Putamen (tissue), 1 donor: ENCODE results near the gene ZNF98.
A peak's percentile ranks its signal among the peaks of the same experiment; 100 is the strongest.

ENCODE experiments used
- DNase-seq: peaks from one replicate; pipeline ENCODE4 v3.0.0-alpha.2; 2016; ENCODE audit warnings: low spot score

Gene ZNF98

DNA sequence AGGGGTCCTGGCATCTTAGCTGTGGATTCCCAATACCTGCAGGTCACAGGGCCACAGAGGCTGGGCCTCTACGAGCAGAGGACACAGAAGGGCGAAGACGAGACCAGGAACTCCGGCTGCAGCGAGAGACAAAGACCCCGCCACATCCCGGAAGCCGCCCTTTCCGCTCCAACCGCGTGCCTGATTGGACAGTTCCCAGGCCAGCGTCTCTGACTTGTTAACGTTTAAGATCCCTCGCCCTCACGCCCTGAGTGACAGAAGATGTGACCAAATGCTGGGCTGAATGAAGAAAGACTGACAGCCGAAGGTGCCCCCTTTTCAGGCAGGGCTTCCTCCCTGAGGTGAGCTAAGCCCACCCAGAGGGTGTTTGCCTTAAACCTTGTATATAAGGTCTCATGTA, at the start of gene ZNF98:
ZNF98 (minus strand) TSS at position 136 of the 400 bp plus-strand sequence; CDS start at position 14, 122 bp downstream.
- DNase-seq = peak; percentile 31

DNA sequence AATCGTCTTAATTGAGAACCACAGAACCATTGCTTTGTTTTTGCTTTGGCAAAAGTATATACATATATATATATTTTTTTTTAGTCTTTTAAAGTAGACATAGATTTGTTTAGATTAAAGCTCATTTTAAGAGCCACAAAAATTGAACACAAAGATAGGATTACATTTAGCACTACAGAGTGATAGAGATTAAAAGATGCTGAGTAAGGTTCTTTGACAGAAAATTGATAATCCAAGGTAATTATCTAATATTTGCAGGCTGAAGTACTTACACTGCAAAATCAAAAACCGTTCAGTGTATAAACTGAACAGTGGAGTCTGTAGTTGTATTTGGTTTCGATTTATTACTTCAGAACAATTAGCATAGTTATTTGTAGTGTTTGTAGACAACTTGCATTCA, 24.5 kb upstream of the ZNF98 start:
- DNase-seq = no peak

DNA sequence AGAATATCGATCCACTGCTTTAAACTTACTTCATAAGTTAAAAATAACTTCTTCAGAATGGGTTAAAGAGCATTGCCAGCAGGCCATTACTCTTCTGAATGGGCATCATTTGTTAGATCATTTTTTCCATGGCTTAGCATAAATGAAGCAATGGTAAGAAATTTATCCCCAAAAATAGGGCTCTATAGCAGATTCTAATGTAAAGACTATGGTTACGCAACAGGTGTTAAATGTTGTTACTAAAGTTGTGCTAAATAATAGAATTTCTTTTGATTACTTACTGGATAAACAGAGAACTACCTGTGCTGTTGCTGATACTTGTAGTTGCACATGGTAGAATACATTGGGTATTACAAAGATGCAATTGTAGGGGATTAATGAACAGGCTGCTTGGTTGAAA, 15.9 kb upstream of the ZNF98 start:
- no peak for DNase-seq

DNA sequence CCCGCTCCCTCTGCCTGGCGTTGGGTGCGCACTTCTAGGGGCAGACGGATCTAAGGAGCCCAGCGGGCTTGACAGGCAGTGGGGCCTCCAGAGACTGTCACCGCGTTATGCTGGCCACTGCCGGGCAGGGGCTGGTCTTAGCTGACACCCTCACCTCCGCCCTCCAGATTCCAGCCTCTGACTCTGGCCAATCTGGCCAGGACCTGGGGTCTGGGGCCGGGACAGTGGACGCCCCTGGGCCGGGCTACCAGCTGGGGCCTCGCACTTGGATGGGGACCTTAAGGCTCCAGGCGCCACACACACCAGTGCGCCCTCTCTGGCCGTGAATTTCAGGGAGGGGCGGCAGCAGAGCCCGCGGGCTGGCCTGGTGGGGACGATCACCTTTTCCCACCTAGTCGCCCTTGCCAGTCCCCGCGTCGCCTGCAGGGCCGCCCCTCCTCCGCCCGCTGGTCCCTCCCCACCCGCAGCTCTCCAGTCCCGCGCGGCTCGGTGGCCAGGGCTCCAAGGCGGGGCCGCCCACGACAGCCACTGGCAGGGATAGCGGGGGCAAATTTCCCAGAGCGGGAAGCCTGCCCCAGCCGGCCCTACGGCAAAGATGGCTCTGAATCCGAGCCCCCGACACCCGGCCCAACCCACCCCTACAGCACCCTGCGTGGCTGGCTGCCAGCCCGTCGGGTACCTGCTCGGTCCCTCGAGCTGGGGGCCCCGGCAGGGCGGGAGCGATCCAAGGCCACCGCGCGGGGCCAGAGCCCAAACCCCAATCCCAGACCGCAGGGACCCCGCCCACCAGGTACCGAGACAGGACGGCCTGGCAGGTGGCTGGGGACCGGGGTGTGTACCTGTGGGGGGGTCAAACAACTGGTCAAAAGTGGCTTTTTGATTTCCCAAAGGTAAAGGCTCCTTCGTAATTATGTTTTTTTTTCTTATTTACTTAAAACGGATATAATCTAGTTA, 6.1 kb upstream of the ZNF98 start:
- DNase-seq = no peak

DNA sequence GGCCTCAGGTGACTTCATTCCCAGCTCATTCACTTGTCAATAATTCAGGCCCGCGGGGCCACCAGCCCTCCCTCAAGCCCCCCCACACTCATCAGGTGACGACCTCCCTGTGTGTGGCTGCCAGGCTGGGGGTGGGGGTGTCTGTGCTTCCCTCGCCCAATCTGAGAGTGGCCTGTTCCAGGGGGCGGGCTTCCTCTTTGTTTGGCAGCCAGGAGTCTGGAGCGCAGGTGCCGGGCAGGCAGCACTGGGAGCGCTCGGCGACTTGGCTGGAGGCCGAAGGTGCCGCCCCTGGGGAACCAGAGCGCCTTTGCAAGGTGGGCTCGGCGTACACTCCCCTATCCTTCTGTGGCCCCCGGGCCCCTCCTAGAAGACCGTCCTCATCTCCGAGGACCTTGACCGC, 5.4 kb upstream of the ZNF98 start:
- DNase-seq = no peak

DNA sequence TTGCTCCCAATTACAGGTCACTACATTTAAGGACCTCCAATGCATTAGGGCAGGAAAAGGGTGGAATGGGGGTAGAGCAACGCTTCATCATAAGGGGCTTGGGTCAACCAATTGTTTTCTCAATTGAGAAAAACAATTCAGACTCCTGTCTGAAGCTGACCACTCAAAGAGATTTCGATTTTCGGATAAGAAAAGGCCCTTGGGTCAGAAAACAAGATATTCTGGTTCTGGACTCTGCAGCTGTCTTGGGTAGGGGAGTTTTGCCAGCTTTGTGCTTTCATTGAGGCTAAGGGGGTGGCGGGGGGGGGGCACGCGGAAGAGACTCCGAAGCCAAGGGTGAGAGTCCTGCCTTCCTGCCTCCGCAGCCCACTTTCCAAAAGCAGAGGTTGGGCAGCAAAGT, 4.8 kb upstream of the ZNF98 start:
- no peak for DNase-seq

DNA sequence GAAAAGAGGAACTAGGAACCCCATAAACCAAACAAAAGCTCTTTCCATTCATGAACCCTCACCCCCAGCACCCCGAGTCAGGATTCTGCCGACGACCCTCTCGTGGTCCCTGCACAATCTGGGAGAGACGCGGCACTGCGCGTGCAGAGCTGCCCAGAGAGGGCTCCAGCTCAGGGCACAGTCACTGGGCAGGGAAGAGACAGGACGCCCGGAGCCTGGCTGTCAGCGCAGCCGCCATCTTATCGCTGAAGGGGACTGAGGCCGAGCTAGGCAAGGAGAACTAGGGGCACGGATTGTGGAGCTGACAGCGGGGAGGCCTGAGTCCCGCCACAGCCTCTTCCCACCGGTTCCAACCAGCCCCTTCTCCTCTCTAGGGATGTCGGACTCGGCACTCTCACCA, 349 bp downstream of the ZNF98 start:
- DNase-seq = no peak

DNA sequence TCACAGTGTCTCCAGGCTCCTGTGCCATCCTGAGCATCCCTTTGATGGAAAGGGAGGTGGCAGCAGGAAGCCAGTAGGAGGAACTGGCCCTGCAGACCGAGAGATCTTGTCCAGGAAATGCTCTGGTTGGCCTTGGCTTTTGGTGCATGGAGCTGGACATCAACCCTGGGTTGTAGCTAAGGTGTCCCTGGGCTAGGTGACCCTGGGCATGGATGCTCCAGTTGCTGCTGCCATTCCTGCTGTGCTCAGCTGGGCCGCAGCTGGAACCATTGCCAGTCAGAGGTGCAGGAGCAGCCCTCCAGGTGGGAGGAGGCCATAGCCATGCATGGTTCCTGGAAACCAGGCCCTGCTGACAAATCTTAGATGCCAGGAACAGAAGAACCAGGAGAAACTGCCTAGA, 67.5 kb downstream of the ZNF98 start:
- no peak for DNase-seq
